Measurements from ENCODE around the gene CBX8.

- TF ChIP-seq, protein P1, sequence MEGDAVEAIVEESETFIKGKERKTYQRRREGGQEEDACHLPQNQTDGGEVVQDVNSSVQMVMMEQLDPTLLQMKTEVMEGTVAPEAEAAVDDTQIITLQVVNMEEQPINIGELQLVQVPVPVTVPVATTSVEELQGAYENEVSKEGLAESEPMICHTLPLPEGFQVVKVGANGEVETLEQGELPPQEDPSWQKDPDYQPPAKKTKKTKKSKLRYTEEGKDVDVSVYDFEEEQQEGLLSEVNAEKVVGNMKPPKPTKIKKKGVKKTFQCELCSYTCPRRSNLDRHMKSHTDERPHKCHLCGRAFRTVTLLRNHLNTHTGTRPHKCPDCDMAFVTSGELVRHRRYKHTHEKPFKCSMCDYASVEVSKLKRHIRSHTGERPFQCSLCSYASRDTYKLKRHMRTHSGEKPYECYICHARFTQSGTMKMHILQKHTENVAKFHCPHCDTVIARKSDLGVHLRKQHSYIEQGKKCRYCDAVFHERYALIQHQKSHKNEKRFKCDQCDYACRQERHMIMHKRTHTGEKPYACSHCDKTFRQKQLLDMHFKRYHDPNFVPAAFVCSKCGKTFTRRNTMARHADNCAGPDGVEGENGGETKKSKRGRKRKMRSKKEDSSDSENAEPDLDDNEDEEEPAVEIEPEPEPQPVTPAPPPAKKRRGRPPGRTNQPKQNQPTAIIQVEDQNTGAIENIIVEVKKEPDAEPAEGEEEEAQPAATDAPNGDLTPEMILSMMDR (conservative IDR thresholded peaks at IDR 0.05; ENCODE audit: low read depth, low read length), result no peak
- no peak for TF ChIP-seq EZH2 (IDR thresholded peaks at IDR 0.05; ENCODE audit: low read length, unreplicated experiment)
- TF ChIP-seq EZH2phosphoT487 (IDR thresholded peaks at IDR 0.05; ENCODE audit: borderline replicate concordance, low read length), result no peak
Measured at GRCh38 chr17:79806446-79806760, 9.5 kb upstream of the CBX8 start.
